CD4-positive, alpha-beta T cell (primary cell): Measurements from ENCODE around the gene TRMT112. TPM values are rescaled to one million over a fixed set of nuclear protein-coding genes. Genes with fewer than 3 reads are reported as not detected.

ENCODE experiments used
- ATAC-seq: fragments of 200-7000 bp; cut with Tn5 transposase; one replicate; pipeline ENCODE4 v1.10.0; 2022; ENCODE audit warnings: mild to moderate bottlenecking; ENCODE audit not compliant: poor library complexity
- CTCF ChIA-PET: fragments of 350-600 bp; sonication (Branson Sonifier 250); formaldehyde crosslinking; loops from one replicate; lab custom pipeline; 2021; ENCODE audit warnings: antibody characterized with exemption, inconsistent platforms; lab: Charles Lee
- POLR2A ChIA-PET: fragments of 350-600 bp; sonication (Branson Sonifier 250); formaldehyde crosslinking; loops from one replicate; lab custom pipeline; 2021; ENCODE audit warnings: antibody characterized with exemption, inconsistent platforms; lab: Charles Lee
- DNase-seq, 14 experiments: peaks; one replicate each; pipeline ENCODE4 v3.0.0-alpha.2; 2013 to 2020; ENCODE audit warnings: mixed read lengths in 2 of 14
- H3K27ac ChIP-seq, 2 donors: one replicate each; pipeline versions ENCODE4 v1.5.1 to v1.7.0; 2013; ENCODE audit warnings: low read length in 2 of 2, low read depth in 1 of 2, mild to moderate bottlenecking in 1 of 2
- H3K27me3 ChIP-seq, 2 experiments: 1 replicate in 1 of 2; 2 replicates in 1 of 2; pipeline versions ENCODE4 v1.6.1 to v1.7.0; 2013; ENCODE audit warnings: low read length in 2 of 2, control low read depth in 1 of 2, mild to moderate bottlenecking in 1 of 2, moderate library complexity in 1 of 2; ENCODE audit not compliant: insufficient read depth in 2 of 2, control insufficient read depth in 1 of 2
- H3K36me3 ChIP-seq: one replicate; pipeline ENCODE4 v1.6.1; 2013; ENCODE audit warnings: low read length, control low read depth; ENCODE audit not compliant: insufficient read depth
- H3K4me1 ChIP-seq: one replicate; pipeline ENCODE4 v1.6.1; 2013; ENCODE audit warnings: low read length, control low read depth; ENCODE audit not compliant: insufficient read depth
- H3K4me3 ChIP-seq: one replicate; pipeline ENCODE4 v1.5.1; 2013; ENCODE audit warnings: mild to moderate bottlenecking, low read length, moderate library complexity
- H3K9me3 ChIP-seq, 2 experiments: 1 replicate in 1 of 2; 2 replicates in 1 of 2; pipeline versions ENCODE4 v1.6.1 to v1.7.0; 2013; ENCODE audit warnings: low read length in 2 of 2, mild to moderate bottlenecking in 2 of 2, control low read depth in 1 of 2, moderate library complexity in 1 of 2; ENCODE audit not compliant: control insufficient read depth in 1 of 2, insufficient read depth in 1 of 2
- H3K27ac Mint-ChIP-seq: one replicate; pipeline ENCODE4 v1.8.0; 2020; ENCODE audit warnings: mixed read lengths
- H3K27me3 Mint-ChIP-seq: one replicate; pipeline ENCODE4 v1.8.0; 2021; ENCODE audit warnings: mixed read lengths
- H3K36me3 Mint-ChIP-seq: one replicate; pipeline ENCODE4 v1.8.0; 2021; ENCODE audit warnings: low read depth, mixed read lengths
- H3K4me1 Mint-ChIP-seq: one replicate; pipeline ENCODE4 v1.8.0; 2021; ENCODE audit warnings: low read depth, mixed read lengths
- H3K4me3 Mint-ChIP-seq: one replicate; pipeline ENCODE4 v1.8.0; 2020; ENCODE audit warnings: mild to moderate bottlenecking, mixed read lengths
- H3K9me3 Mint-ChIP-seq: one replicate; pipeline ENCODE4 v1.8.0; 2020; ENCODE audit warnings: mixed read lengths
- CTCF ChIP-seq: fragments of 200-600 bp; IDR thresholded peaks from one replicate; pipeline ENCODE4 v1.8.0; 2022; ENCODE audit warnings: antibody characterized with exemption, mild to moderate bottlenecking
- intact Hi-C, 2 experiments: fragments of 100-400 bp; cut with DNase I in 1 of 2; cut with micrococcal nuclease in 1 of 2; formaldehyde crosslinking; loops; one replicate each; pipeline versions ENCODE4 v1.15.1 to v1.9.0; 2023 to 2025; cut with DNase I, micrococcal nuclease
- total RNA-seq, 174 experiments: library from RNA in 2 of 174; stranded (reverse) in 2 of 174; gene quantifications; one replicate each; pipeline ENCODE4 v1.2.3 and lab custom pipeline; 2021 to 2026

TRMT112 gene
- total RNA-seq, 2 experiments from 2014 or later, result 70.5 to 71.4 TPM

GRCh38 chr11:64296830-64297698, 20.3 kb downstream of the TRMT112 start:
- no peaks in the 10 kb centered on the region for H3K9me3 Mint-ChIP-seq
- Histone ChIP-seq H3K4me3 (no peak overlapping the region), H3K9me3 (peaks cover 0 to 24% of the 10 kb centered on the region in 2 experiments), H3K4me1 (peaks cover 47% of the 10 kb centered on the region), H3K27me3 (peaks cover 85 to 96% of the 10 kb centered on the region in 2 experiments), H3K27ac (no peak overlapping the region), H3K36me3 (no peaks in the 10 kb centered on the region)
- TF ChIP-seq CTCF, result no peak
- ChIA-PET CTCF (interaction anchor here (1.3 to 1.4 kb wide), 2 partner anchors 26 to 93 kb away, joined by 3 to 5 read pairs; no protein-coding TSS in a partner anchor), POLR2A (interaction anchor here (0.6 kb wide), 1 partner anchor 91 kb away, joined by 3 read pairs; no protein-coding TSS in a partner anchor)
- no peak for DNase-seq
- H3K27ac Mint-ChIP-seq, result no peak overlapping the region
- peak overlapping the region; percentile 0 for H3K4me3 Mint-ChIP-seq
- intact Hi-C loops, result no loop called here
- ATAC-seq, result no peak
- H3K36me3 Mint-ChIP-seq, result no peaks in the 10 kb centered on the region
- H3K4me1 Mint-ChIP-seq, result peaks cover 23% of the 10 kb centered on the region
- peaks cover 92% of the 10 kb centered on the region for H3K27me3 Mint-ChIP-seq

GRCh38 chr11:64296236-64296635, 21.1 kb downstream of the TRMT112 start:
- POLR2A ChIA-PET, result no interaction called here

GRCh38 chr11:64295760-64296159, 21.6 kb downstream of the TRMT112 start:
- CTCF ChIA-PET, result interaction anchor here (1.4 kb wide), 1 partner anchor 24 kb away, joined by 3 read pairs; no protein-coding TSS in a partner anchor
- Mint-ChIP-seq H3K27me3 (peaks cover 81% of the 10 kb centered on the region), H3K9me3 (no peaks in the 10 kb centered on the region), H3K4me3 (no peak overlapping the region), H3K27ac (no peak overlapping the region), H3K4me1 (peaks cover 19% of the 10 kb centered on the region), H3K36me3 (no peaks in the 10 kb centered on the region)
- Histone ChIP-seq H3K27me3 (peaks cover 79 to 92% of the 10 kb centered on the region in 2 experiments), H3K4me1 (peaks cover 44% of the 10 kb centered on the region), H3K4me3 (no peak overlapping the region), H3K27ac (no peak overlapping the region), H3K36me3 (no peaks in the 10 kb centered on the region), H3K9me3 (peaks cover 0 to 22% of the 10 kb centered on the region in 2 experiments)
- POLR2A ChIA-PET, result no interaction called here
- intact Hi-C loops, result no loop called here
- no peak for DNase-seq
- no peak for ATAC-seq
- no peak for TF ChIP-seq CTCF

More at GRCh38 chr11:64296236-64296635, 21.1 kb downstream of the TRMT112 start:
- peaks cover 78 to 92% of the 10 kb centered on the region in 2 experiments for H3K27me3 ChIP-seq
- Mint-ChIP-seq H3K4me3 (no peak overlapping the region), H3K9me3 (no peaks in the 10 kb centered on the region), H3K27me3 (peaks cover 84% of the 10 kb centered on the region), H3K36me3 (no peaks in the 10 kb centered on the region), H3K27ac (no peak overlapping the region), H3K4me1 (peaks cover 23% of the 10 kb centered on the region)
- H3K27ac ChIP-seq, result no peak overlapping the region
- intact Hi-C loops, result no loop called here
- no peaks in the 10 kb centered on the region for H3K36me3 ChIP-seq
- no peak overlapping the region for H3K4me3 ChIP-seq
- peaks cover 44% of the 10 kb centered on the region for H3K4me1 ChIP-seq
- CTCF ChIA-PET, result interaction anchor here (1.4 kb wide), 1 partner anchor 25 kb away, joined by 3 read pairs; no protein-coding TSS in a partner anchor
- H3K9me3 ChIP-seq, result peaks cover 0 to 21% of the 10 kb centered on the region in 2 experiments
- DNase-seq (no peak), ATAC-seq (no peak)
- no peak for TF ChIP-seq CTCF
